Posterior vena cava (tissue), 2 donors: ENCODE measurements around the gene SLC20A1. TPM values are rescaled to one million over a fixed set of nuclear protein-coding genes. Genes with fewer than 3 reads are reported as not detected.
"Not testable (repeated sequence)": the region's sequence is repeated elsewhere in the genome, so short reads cannot be mapped to it uniquely, and the experiment has no call there.

Source experiments
- DNase-seq: peaks from one replicate; pipeline ENCODE4 v3.0.0-alpha.2; 2020; ENCODE audit warnings: low spot score
- intact Hi-C, 2 donors: fragments of 100-400 bp; cut with DNase I; formaldehyde crosslinking; loops; one replicate each; pipeline versions ENCODE4 v1.14.1 to v1.14.2; 2022 to 2023
- long read RNA-seq, 2 donors: library from polyadenylated mRNA; unstranded; transcript quantifications; one replicate each; pipeline ENCODE4 v2.0.0, GENCODE V29; 2020 to 2021
- total RNA-seq, 2 donors: library from RNA; stranded (reverse); fragmentation: NEBNext Ultra II Directional; extraction: Animal tissue kit (Norgen Biotek cat#: 25700); gene quantifications; one replicate each; pipeline ENCODE4 v1.2.1, GENCODE V29; 2021
- donor health status: DM: yes; HTN: yes; CAD: no.
- donor health status: DM: yes; HTN: yes; CAD: no.

Gene SLC20A1, protein sequence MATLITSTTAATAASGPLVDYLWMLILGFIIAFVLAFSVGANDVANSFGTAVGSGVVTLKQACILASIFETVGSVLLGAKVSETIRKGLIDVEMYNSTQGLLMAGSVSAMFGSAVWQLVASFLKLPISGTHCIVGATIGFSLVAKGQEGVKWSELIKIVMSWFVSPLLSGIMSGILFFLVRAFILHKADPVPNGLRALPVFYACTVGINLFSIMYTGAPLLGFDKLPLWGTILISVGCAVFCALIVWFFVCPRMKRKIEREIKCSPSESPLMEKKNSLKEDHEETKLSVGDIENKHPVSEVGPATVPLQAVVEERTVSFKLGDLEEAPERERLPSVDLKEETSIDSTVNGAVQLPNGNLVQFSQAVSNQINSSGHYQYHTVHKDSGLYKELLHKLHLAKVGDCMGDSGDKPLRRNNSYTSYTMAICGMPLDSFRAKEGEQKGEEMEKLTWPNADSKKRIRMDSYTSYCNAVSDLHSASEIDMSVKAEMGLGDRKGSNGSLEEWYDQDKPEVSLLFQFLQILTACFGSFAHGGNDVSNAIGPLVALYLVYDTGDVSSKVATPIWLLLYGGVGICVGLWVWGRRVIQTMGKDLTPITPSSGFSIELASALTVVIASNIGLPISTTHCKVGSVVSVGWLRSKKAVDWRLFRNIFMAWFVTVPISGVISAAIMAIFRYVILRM
- 10 to 100 TPM; 41.0 to 43.6 TPM for total RNA-seq
- long read RNA-seq, donor 1, transcript SLC20A1-201 (11 exons, 3,381 nt), result major isoform, 8 of 14 reads
- long read RNA-seq, donor 1, partial matches to known transcripts, result 4 of 14 reads
- long read RNA-seq, donor 1, other reads (novel, unspliced or antisense), result 2 of 14 reads
- long read RNA-seq, donor 2, partial matches to known transcripts, result 3 of 7 reads
- long read RNA-seq, donor 2, other reads (novel, unspliced or antisense), result 3 of 7 reads

GRCh38 chr2:112645310-112646101 is at the start of gene SLC20A1:
SLC20A1 (plus strand) TSS chr2:112645939; CDS start chr2:112646829, 890 bp downstream.
- intact Hi-C loops, result loop anchor here in 1 of 2 donors (10.0 kb wide), 1 partner anchor 51 kb away; no protein-coding TSS in a partner anchor
- DNase-seq, result peak; percentile 99

GRCh38 chr2:112597537-112598322 is 48.0 kb upstream of the SLC20A1 start:
- intact Hi-C loops, result loop anchor here in 1 of 2 donors (10.0 kb wide), 1 partner anchor 47 kb away; the partner anchor contains the start of gene SLC20A1
- no peak for DNase-seq

GRCh38 chr2:112600634-112601033 is 45.1 kb upstream of the SLC20A1 start:
- intact Hi-C loops, result loop anchor here in 1 of 2 donors (5.0 kb wide), 1 partner anchor 127 kb away; no protein-coding TSS in a partner anchor
- DNase-seq, result no peak

DNA sequence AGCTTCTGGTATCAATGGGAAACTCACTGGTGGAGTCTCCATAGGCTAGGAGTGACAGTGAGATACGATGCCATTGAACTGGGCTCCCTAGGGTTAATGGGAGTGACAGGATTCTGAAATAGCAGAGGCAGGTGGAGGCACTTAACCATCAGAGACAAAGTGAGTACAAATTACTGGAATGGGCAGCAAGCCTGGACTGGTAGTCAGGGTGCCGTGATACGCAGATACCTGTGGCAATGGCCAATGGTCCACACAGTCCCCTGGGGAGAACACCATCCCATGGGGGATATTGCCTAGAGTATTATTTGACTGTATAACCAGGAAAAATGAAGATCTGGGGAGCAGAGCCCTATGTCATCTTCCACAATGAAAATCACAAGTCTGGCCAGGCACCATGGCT is 44.0 kb upstream of the SLC20A1 start:
- no peak for DNase-seq
- intact Hi-C loops, result loop anchor here in 1 of 2 donors (5.0 kb wide), 1 partner anchor 126 kb away; no protein-coding TSS in a partner anchor

DNA sequence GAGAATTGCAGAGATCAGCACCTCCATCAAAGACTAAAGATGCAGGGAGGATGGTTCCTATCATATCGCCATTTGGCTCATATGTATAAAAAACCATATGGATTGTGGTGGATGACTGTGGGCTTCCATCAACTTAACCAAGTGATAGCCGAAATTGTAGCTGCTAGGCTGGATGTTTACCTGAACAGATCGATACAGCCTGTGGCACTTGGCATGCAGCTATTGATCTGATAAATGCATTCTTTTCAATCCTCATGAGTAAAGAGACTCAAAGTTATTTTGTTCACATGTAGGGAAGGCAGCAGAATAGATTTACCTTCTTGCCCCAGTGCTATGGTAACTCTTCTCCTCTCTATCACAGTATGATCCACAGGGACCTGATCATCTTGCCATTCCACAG is 42.8 kb upstream of the SLC20A1 start:
- intact Hi-C loops, result loop anchor here in 1 of 2 donors (5.0 kb wide), 1 partner anchor 124 kb away; no protein-coding TSS in a partner anchor
- DNase-seq, result no peak

DNA sequence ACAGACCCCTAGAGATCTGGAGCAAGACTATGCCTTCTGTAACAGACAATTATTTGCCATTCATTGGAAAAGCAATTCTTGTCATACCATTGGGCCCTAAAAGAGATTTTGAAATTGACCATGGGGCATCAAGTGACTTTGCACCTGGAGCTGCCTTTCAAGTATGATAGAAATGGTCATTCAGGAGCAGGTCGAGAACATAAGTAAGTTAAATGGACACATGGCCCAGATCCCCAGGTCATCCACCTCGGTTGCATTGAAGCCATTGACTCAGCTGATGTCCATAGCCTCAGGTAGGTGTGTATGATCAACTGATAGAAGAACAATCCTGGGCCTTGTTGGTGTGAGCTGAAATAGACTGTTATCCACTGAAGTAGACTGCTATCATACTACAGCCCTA is 42.0 kb upstream of the SLC20A1 start:
- intact Hi-C loops, result loop anchor here in 1 of 2 donors (5.0 kb wide), 1 partner anchor 124 kb away; no protein-coding TSS in a partner anchor
- no peak for DNase-seq

- intact Hi-C loops, result loop anchor here in 1 of 2 donors (5.0 kb wide), 1 partner anchor 122 kb away; no protein-coding TSS in a partner anchor
- DNase-seq, result no peak
These were observed 40.8 kb upstream of the SLC20A1 start for GRCh38 chr2:112604952-112605351.

DNA sequence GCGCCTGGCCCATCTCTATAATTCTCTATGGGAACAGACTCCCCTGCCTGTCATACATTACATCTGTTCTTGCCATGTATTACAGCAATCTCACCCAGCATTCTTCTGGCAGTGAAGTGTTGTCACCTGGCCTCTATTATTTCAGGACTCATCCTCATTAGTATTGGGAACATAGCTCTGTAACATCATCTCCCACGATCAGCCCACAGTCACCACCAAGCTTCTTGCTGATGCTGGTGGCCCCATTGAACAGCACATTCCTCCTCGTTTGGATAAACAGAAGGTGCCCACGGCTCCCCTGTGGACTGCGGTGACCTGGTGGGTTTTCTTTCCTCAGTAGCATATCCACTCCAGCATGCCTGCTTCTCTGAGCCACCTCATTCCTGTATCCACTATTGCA is 39.8 kb upstream of the SLC20A1 start:
- intact Hi-C loops, result no loop called here

GRCh38 chr2:112606547-112606946 is 39.2 kb upstream of the SLC20A1 start:
- intact Hi-C loops, result no loop called here
- DNase-seq, result no peak

More for the DNA sequence above, 39.8 kb upstream of the SLC20A1 start:
- no peak for DNase-seq

- intact Hi-C loops, result no loop called here
- DNase-seq, result no peak
These were observed 37.9 kb upstream of the SLC20A1 start for GRCh38 chr2:112607680-112608438.

DNA sequence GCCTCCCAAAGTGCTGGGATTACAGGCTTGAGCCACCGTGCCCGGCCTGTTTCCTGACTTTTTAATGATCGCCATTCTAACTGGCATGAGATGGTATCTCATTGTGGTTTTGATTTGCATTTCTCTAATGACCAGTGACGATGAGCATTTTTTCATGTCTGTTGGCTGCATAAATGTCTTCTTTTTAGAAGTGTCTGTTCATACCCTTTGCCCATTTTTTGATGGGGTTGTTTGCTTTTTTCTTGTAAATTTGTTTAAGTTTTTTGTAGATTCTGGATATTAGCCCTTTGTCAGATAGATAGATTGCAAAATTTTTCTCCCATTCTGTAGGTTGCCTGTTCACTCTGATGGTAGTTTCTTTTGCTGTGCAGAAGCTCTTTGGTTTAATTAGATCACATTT is 36.4 kb upstream of the SLC20A1 start:
- DNase-seq, intact Hi-C loops: not testable (repeated sequence)

GRCh38 chr2:112612283-112612682 is 33.5 kb upstream of the SLC20A1 start:
- intact Hi-C loops, DNase-seq: not testable (repeated sequence)

GRCh38 chr2:112614201-112614840 is 31.4 kb upstream of the SLC20A1 start:
- no peak for DNase-seq
- intact Hi-C loops, result no loop called here

DNA sequence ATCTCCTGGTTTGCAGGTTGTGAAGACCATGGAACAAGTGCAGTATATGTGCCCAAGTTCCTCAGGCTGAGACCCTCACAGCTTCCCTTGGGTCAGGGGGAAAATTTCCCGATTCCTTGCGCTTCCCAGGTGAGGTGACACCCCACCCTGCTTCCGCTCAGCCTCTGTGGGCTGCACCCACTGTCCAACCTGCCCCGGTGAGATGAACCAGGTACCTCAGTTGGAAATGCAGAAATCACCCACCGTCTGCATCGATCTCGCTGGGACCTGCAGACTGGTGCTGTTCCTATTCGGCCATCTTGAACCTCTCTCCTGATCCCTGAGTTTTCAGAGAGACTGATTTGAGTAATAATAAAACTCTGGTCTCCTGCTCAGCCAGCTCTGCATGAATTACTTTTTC is 30.7 kb upstream of the SLC20A1 start:
- intact Hi-C loops, result no loop called here
- DNase-seq, result peak; percentile 44

- intact Hi-C loops, result loop anchor here in 1 of 2 donors (2.0 kb wide), 1 partner anchor 101 kb away; no protein-coding TSS in a partner anchor
These were observed 29.9 kb upstream of the SLC20A1 start for GRCh38 chr2:112615798-112616197.

GRCh38 chr2:112618383-112618782 is 27.4 kb upstream of the SLC20A1 start:
- intact Hi-C loops, result no loop called here
- no peak for DNase-seq

More at GRCh38 chr2:112615798-112616197, 29.9 kb upstream of the SLC20A1 start:
- DNase-seq, result not testable (repeated sequence)
